Measurements from ENCODE around the gene DOCK3.

DOCK3 gene

GRCh38 chr3:50923955-50924354 is 249.2 kb downstream of the DOCK3 start:
- TF ChIP-seq CTCF (IDR thresholded peaks at IDR 0.05): no peak

GRCh38 chr3:50924638-50925037 is 249.9 kb downstream of the DOCK3 start:
- TF ChIP-seq CTCF (IDR thresholded peaks at IDR 0.05): no peak

- no peak for TF ChIP-seq CTCF (IDR thresholded peaks at IDR 0.05)
Measured at GRCh38 chr3:50926868-50927267, 252.1 kb downstream of the DOCK3 start.

GRCh38 chr3:50930371-50931208 is 255.9 kb downstream of the DOCK3 start:
- no peak for TF ChIP-seq CTCF (IDR thresholded peaks at IDR 0.05)

- TF ChIP-seq CTCF (IDR thresholded peaks at IDR 0.05): no peak
Measured at GRCh38 chr3:50936389-50936788, 261.7 kb downstream of the DOCK3 start.

- TF ChIP-seq CTCF (IDR thresholded peaks at IDR 0.05): no peak
Measured at GRCh38 chr3:50947419-50947818, 272.7 kb downstream of the DOCK3 start.

GRCh38 chr3:50950591-50950990 is 275.9 kb downstream of the DOCK3 start:
- no peak for TF ChIP-seq CTCF (IDR thresholded peaks at IDR 0.05)
